KG1 (cell line): ENCODE data around the gene CDC26.
A peak's percentile ranks its signal among the peaks of the same experiment; 100 is the strongest.
"Not testable (repeated sequence)": the region's sequence is repeated elsewhere in the genome, so short reads cannot be mapped to it uniquely, and the experiment has no call there.

Experiments
- DNase-seq: peaks from one replicate; lab custom pipeline; 2025; lab: John Stamatoyannopoulos, UW

Gene CDC26

DNA sequence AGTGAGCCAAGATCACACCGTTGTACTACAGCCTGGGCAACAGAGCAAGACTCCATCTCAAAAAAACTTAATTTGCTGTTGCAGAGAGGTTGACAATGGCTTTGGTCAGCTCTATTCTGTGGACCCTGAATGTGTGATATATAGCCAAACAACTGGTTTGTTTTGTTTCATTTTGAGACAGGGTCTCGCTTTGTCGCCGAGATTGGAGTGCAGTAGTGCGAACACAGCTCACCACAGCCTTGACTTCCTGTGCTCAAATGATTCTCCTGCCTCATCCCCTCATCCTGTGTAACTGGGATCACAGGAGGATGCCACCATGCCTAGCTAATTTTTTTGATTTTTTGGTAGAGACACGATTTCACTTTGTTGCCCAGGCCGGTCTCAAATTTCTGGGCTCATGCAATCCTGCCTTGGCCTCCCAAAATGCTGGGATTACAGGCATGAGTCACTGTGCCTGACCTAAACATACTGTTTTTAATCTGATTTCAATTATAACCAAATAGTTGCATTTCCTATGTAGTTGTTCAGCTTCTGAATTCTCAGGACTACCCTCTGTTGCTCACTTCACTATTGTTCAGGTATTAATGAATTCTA is 18.0 kb upstream of the CDC26 start:
- no peak for DNase-seq

DNA sequence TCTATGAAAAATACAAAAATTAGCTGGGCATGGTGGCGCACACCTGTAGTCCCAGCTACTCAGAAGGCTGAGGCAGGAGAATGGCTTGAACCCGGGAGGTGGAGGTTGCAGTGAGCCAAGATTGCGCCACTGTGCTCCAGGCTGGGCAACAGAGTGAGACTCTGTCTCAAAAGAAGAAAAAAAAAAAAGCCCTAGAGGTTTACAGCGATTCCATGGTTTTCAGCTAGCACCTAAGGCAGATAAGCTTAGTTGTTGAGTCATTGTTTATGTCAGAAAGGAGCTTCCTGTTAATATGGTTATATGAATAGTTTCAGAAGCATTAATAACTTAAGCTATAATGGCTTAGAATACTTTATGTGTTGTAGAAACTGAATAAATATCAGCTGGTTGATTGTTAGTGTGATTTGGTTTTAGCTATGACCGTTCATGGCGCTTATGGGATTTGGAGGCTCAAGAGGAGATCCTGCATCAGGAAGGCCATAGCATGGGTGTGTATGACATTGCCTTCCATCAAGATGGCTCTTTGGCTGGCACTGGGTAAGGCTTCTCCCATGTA is 14.8 kb upstream of the CDC26 start:
- DNase-seq = no peak

DNA sequence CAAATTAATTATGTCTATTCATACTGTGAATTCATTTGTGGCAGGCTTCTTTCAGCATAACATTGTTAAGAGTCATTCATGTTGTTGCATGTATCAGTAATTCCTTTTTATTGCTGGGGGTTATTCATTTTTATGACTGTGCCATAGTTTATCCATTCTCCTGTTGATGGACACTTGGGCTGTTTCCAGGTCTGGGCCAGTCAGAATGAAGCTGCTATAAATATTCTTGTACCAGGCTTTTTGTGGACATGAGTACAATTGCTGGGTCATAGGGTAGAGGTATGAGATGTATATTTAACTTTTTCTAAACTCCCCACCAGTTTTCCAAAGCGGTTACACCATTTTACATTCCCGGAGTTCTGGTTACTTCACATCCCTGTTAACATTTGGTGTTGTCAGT is 13.7 kb upstream of the CDC26 start:
- DNase-seq = no peak

DNA sequence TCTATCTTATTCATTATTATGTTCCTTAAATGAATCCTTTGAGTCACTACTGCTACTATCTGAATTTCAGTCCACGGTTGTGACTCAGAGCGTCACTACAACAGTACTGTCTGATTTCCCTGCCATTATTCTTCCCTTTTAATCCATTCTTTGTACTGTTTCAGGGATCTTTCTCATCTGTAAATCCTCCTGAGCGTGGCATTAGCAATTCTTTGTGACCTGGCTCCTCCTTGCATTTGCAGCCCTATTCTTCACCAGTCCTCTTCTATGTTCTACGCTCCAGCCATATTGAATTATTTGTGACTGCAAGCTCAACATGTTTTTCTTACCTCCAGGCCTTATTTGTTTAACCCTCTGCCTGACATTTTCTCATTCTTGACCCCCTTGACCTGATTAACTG is 6.0 kb upstream of the CDC26 start:
- no peak for DNase-seq

DNA sequence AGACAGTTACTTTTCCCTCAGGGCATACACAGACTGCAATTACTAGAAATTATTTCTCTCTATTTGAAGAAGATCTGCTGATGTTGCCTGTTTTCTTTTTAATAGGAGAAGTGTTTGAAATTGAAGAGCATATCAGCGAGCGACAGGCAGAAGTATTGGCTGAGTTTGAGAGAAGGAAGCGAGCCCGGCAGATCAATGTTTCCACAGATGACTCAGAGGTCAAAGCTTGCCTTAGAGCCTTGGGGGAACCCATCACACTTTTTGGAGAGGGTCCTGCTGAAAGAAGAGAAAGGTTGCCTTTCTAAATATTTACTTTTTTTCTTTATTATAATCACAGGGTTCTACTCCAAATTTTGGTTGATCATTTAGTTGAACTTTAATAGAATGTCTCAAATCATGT is 3.5 kb upstream of the CDC26 start:
- no peak for DNase-seq

DNA sequence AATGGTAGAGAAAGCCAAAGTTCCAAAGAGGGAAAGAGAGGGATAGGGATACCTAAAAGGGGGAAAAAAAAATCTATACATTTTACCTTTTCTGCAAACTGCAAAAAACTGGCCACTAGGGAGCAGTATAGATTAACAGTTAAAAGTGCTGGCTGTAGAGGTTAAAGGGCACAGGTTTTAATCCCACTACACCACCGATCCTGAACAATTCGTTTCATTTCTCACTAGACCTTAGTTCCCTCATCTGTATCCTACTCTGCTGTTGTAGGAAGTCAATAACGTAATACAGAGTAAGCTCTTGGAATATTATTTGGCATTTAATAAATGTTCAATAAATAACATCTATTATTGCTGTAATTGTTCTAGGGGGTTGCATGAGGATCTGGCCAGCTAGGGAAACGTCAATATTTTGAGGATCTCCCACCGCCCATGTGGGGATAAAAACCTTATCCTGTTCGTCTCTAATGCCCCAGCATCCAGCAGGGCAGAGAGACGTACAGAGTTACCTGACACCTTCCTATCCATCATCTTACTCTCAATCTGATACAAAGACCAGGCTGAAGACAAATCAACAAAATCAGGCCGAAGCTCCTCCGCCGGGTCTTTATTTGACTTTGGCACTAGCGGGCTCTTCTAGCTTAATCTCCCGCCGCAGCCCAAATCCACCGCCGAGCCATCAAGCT is 757 bp downstream of the CDC26 start:
- peak; percentile 56 for DNase-seq

DNA sequence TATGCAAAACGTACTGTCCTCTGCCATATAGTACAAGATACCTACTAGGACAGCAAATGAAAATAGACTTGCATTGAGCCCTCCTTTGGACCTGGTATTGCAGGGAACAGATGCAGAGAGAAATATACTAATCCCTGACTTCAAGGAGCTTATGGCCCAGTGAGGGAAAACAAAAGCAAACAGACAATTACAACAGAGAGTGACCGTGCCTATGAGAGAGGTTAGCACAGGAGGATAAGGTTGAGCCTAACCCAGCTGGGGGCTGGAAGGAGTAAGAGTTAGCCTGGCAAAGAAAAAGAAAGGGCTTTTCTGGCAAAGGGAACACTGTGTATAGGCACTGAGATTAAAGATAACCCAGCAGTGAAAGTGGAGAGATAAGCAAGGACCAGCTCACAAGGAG is 5.5 kb downstream of the CDC26 start:
- DNase-seq = no peak

DNA sequence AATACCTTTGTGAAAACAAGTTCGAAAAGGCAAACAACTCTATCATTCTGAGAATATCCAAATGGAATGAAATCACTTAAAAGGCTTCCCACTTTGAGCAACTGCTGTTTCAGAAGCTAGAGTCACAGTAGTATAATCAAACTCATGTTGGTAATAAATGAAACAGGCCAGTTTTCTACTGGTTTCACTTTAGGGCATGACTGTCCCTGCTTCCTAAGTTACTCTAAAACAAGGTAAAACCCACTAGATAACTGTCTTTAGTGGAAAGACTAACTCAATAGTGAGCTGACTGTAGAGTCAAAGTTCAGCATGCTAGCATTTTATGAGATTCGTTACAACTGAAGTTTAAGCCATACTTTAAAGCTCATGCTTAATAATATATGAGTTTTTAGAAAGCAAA is 6.0 kb downstream of the CDC26 start:
- DNase-seq = no peak

DNA sequence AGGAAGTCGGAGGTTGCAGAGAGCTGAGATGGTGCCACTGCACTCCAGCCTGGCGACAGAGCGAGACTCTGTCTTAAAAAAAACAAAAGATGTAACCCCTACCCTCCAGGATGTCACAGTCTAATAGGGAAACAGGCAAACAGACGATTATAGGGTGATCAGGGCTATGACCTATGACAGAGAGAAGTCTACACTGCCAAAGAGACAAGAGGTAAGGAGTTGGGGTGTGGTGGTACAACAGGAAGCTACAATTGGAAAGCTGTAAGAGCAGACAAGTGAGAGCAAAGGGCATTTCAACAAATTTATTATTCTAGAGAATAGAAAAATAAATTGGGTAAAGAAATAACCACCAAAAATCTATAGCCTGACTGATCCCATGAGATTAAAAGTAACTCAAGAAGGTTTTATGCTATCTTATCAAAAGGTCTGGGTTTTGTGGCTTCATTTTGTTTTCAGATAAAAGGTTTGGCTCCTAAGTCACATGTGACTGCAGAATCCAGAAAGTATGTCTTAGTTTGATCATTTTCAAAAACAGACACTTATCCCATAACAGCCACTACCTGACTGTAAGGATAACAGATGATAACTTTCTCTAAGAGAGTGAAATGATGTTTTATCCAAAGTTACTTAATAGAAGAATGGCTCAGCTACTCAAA is 7.3 kb downstream of the CDC26 start:
- no peak for DNase-seq

DNA sequence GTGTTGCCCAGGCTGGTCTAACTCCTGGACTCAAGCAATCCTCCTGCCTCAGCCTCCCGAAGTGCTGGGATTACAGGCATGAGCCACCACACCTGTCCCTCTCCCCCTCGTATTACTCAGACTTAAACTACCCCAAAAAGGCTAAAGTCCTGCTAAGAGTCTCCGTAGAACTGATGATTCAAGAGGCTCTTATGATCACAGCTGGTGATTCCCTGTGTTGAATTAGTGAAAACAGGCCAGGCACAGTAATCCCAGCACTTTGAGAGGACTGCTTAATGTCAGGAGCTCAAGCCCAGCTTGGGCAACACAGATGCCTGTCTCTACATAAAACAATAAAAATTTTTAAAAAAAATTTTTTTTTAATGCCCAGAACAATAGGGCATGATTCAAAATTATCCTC is 9.2 kb downstream of the CDC26 start:
- no peak for DNase-seq

DNA sequence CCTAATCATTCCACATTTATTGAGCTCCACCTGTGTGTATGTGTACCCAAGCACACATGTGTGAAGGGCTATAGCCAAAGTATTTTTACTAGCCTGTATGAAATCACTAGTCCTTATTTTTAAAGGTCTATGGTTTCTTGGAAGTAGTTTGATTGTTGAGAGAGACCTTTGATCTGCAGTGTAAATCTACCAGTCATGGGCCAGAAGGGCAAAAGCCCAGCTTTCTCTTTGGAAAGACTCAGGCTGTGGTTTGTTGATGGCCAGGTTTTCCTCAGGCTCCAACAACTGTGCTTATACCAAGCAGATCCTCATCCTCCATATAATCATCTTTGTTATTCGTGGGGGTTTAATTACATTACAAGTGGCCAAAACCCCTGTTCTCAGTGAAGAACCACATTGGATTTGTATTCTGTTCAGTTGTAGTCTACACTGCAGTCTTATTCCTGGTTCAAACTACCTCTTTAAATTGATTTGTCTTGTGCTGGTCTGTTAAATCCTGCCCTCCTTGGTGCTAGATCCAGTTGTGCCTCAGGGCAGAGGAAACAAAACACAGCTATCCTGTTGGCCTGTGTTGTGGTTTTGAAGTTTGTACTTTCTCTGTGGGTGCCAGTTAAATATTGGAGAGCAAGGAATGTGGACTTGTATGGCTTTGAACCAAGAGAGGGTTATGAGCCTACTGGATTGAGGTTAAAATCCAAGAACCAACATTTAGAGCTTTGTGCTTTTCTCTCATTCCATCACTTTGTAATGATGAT is 13.3 kb downstream of the CDC26 start:
- no peak for DNase-seq

DNA sequence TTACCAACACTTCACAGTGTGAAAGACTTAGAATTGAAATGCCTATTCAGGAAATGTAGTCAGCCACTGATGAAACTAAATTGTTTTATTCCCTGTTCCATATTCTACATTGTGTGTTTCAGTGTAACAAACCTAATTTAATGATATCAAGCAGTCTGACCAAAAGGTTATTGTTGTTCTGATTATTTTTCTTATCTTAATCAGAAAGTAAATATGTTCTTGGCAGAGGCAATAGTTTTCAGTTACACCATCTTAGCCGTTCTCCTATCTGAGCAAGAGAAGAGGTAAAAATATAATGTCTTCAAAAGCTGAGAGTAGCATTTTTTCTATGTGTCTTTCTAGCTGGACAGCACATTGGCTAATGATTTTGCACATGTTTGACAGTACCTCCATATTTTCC is 17.1 kb downstream of the CDC26 start:
- DNase-seq = no peak

DNA sequence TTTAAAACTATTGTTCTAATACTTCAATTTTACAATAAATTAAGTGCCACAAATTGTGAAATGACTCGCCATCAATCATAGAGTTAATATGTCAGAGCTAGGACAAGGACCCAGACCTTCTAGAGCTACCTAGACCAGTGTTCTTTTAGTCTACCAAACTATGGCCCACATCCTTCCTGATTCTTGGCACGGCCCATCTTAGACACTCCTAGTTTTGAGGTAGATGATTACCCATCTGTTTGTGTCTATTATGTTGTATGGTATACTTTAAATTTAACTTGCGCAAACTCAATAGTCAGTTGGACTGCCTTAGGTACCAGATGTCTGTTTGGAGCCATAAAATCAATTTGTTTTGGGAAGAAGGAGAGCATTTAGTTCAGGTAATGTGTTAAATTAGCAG is 17.5 kb downstream of the CDC26 start:
- no peak for DNase-seq

DNA sequence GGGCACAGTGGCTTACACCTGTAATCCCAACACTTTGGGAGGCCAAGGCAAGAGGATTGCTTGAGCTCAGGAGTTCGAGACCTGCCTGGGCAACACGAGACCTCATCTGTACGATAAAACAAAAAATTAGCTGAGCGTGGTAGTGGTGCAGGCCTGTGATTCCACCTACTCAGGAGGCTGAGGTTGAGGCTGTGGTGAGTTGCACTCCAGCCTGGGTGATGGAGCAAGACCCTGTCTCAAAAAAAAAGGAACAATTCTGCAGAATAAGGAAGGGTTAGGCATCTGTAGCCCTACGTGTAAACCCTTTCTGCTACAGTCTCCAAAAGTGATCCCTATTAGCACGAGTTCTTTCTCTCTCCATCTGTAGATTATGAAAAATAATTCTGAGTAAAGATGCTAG is 19.9 kb downstream of the CDC26 start:
- no peak for DNase-seq

DNA sequence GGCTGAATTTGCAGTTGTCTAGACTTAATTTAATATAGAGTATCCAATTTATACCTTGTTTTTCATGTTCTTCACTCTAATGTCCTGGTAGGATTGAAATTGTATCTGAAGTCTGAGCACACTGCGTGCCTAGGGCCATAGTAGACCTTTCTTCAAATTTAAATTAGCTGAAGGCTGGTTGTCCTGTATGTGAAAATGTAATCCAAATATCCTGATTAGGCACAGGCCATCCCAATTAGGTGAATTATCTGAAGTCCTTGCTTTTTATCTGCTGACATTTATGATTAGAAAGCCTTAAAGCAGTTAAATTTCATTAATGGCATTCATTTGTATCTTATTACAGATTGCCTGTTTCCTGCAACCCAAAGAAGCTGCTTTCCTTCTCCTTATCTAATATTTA is 20.4 kb downstream of the CDC26 start:
- no peak for DNase-seq

DNA sequence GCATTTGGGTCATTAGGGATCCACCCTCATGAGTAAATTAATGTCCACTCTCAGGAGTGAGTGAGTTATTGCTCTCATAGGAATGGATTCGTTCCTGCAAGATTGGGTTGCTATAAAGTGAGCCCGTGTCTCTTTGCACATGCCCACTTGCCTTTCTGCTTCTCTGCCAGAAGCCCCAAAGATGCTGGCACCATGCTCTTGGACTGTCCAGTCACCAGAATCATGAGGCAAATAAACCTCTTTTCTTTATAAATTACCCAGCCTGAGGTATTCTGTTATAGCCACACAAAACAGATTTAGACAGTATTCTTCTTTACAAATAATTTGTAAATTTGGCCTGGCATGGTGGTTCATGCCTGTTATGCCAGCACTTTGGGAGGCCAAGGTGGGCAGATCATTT is 24.6 kb downstream of the CDC26 start:
- no peak for DNase-seq

DNA sequence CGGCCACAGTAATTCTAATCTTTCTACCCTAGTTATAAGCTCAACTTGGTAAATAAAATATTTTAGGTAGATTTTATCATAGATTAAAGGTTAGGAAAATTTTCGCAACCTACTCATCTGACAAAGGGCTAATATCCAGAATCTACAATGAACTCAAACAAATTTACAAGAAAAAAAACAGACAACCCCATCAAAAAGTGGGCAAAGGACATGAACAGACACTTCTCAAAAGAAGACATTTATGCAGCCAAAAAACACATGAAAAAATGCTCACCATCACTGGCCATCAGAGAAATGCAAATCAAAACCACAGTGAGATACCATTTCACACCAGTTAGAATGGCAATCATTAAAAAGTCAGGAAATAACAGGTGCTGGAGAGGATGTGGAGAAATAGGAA is 25.7 kb downstream of the CDC26 start:
- DNase-seq = not testable (repeated sequence)

DNA sequence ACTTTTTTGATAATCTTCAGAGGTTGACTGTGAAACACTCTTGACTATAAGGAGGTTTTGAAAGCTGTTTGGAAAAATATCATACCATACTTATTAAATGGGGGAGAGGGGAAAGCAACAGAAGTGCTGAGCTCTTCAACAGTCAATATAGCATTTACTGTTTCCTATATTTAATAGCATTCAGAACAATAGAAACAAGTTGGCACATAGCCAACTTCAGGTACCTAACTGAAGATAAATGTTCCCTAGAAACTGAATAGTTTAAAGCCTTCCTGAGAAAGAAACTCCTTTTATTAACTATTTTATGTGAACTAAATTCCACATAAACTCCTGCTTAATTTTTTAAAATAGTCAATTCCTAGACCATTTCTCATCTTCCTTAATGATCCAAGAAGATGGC is 27.7 kb downstream of the CDC26 start:
- no peak for DNase-seq

DNA sequence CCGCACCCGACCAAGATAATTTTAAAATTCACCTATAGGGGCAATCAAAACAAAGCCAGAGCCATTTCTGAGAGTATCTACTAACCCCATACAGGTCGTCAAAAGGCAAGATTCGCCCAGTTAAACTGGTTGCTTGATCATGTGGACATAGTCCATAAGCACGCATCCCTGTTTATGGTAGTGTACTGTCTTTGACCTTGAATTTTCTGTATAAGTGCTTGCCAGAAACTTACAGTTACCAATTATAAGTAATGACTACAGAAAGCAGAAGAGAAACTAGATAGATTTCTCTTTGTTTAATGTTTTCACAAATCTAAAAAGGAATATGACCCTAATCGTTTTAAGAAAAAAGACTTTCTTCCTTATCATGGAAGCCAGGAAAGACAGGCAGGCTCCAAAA is 28.4 kb downstream of the CDC26 start:
- DNase-seq = no peak

DNA sequence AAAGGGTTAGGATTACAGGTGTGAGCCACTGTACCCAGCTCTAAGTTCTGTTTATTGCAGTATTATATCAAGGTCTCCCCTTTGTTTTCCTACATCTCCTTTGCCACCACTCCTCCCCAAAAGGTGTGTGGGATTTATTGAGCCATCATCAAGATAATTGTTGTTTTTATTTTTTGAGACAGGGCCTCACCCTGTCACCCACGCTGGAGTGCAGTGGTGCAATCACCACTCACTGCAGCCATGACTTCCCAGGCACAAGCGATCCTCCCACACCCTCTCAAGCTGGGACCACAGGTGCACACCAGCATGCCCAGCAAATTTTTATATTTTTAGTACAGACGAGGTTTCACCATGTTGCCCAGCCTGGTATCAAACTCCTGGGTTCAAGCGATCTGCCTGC is 29.5 kb downstream of the CDC26 start:
- no peak for DNase-seq

DNA sequence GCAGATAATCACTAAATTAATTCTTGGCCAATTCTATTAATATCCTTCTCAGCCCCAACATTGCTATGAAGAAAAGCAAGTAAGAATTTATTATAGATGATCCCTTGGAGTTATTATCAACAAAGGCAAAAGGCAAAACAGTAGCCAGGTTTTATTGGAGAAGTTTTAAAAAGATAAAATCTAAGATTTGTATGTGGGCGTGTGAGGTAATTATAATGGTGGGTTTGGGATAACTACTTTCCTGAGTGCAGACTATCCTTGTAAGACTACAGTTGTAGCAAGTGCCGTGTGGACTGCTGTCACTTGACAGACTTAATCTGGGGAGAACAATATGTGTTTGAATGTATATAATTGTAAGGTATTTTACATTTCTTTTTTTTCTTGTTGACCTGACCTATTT is 30.8 kb downstream of the CDC26 start:
- no peak for DNase-seq

DNA sequence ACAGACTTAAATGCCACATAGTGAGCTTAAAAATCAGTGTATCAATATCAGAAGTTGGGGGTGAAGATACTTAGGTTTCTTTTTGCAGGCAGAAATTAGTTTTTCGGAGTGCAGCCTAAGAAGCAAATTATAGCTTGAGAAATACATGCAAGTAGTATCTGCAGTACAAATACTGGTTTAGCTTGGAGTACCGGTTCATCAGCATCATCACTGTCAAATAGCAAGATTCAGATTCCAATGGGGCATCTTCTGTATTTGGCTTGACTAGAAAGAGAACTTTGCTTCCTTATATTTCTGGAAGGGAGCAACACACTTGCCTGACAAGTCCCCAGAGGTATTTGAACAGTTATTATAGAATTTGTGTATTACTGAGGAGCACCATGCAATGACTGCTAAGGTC is 34.2 kb downstream of the CDC26 start:
- DNase-seq = no peak

DNA sequence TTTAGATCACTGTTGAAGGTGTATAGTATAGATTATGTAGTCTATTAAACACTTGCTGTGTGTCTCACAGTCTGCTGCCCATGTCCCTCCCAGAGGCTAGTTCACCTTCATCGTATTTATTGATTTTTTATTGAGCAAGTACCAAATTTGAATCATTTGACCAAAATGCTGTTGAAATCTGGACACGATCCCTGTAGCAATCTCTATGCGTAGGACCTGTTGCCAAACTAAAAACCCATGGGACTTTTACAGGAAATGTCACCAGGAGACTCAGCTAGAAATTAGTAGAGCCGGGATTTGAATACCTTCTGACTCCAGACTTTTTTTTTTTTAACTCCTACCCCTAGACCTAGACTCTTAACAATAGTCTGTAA is 36.5 kb downstream of the CDC26 start:
- DNase-seq = no peak
